OCI-LY7 (cell line): Measurements from ENCODE around the gene LILRB1. TPM values are rescaled to one million over a fixed set of nuclear protein-coding genes. Genes with fewer than 3 reads are reported as not detected.

Experiments used
- BruUV-seq: library from RNA; stranded (reverse); fragments of 400-500 nt; replicated peaks from 2 replicates; lab custom pipeline; 2021; lab: Mats Ljungman, UMichigan
- CTCF ChIA-PET: fragments of 300-600 bp; sonication (Branson Sonifier 250); formaldehyde crosslinking; loops from one replicate; lab custom pipeline; 2022; ENCODE audit warnings: antibody characterized with exemption; ENCODE audit not compliant: unreplicated experiment; lab: Charles Lee
- POLR2A ChIA-PET: fragments of 300-600 bp; sonication (Branson Sonifier 250); formaldehyde crosslinking; loops from one replicate; lab custom pipeline; 2022; ENCODE audit warnings: antibody characterized with exemption; lab: Charles Lee
- DNase-seq: peaks from one replicate; pipeline ENCODE4 v3.0.0-alpha.2; 2015; ENCODE audit warnings: low spot score
- H2AFZ ChIP-seq: fragments of 200-600 bp; sonication (generic), shearing (Covaris generic); 2 replicates; pipeline ENCODE4 v1.6.1; 2014; ENCODE audit warnings: mild to moderate bottlenecking, antibody characterized with exemption, low read length, moderate library complexity
- H3K27ac ChIP-seq: fragments of 200-600 bp; sonication (generic); 2 replicates; pipeline ENCODE4 v1.5.1; 2014; ENCODE audit warnings: mixed run types, low read depth, mild to moderate bottlenecking, moderate library complexity, low read length, inconsistent platforms; ENCODE audit not compliant: poor library complexity, severe bottlenecking
- H3K36me3 ChIP-seq: fragments of 200-600 bp; sonication (generic); 2 replicates; pipeline ENCODE4 v1.6.1; 2014; ENCODE audit warnings: mild to moderate bottlenecking, antibody characterized with exemption, low read length, moderate library complexity, mixed read lengths; ENCODE audit not compliant: insufficient read depth
- H3K4me1 ChIP-seq: fragments of 200-600 bp; sonication (generic); 2 replicates; pipeline ENCODE4 v1.5.1; 2014; ENCODE audit warnings: mild to moderate bottlenecking, low read length; ENCODE audit not compliant: insufficient read depth, poor library complexity, severe bottlenecking
- H3K4me2 ChIP-seq: fragments of 200-600 bp; sonication (generic); 2 replicates; pipeline ENCODE4 v1.6.1; 2014; ENCODE audit warnings: mild to moderate bottlenecking, low read length
- H3K4me3 ChIP-seq: fragments of 200-600 bp; sonication (generic); 2 replicates; pipeline ENCODE4 v1.5.1; 2014; ENCODE audit warnings: mild to moderate bottlenecking, low read depth, low read length; ENCODE audit not compliant: poor library complexity, severe bottlenecking
- H3K79me2 ChIP-seq: fragments of 200-600 bp; sonication (generic); 2 replicates; pipeline ENCODE4 v1.6.1; 2016; ENCODE audit warnings: low read depth, mild to moderate bottlenecking, low read length, moderate library complexity, mixed read lengths; ENCODE audit not compliant: insufficient read depth
- H3K9me2 ChIP-seq: fragments of 200-600 bp; sonication (generic); 2 replicates; pipeline ENCODE4 v1.6.1; 2016; ENCODE audit warnings: mild to moderate bottlenecking, low read length, mixed read lengths; ENCODE audit not compliant: insufficient read depth
- H3K9me3 ChIP-seq: fragments of 200-600 bp; sonication (generic); 2 replicates; pipeline ENCODE4 v1.6.1; 2014; ENCODE audit warnings: mild to moderate bottlenecking, mixed run types, low read length, mixed read lengths
- H4K20me1 ChIP-seq: fragments of 200-600 bp; sonication (generic); 2 replicates; pipeline ENCODE4 v1.6.1; 2014; ENCODE audit warnings: mild to moderate bottlenecking, antibody characterized with exemption, low read length, moderate library complexity, mixed read lengths; ENCODE audit not compliant: insufficient read depth
- CTCF ChIP-seq: fragments of 200-600 bp; sonication (generic); conservative IDR thresholded peaks from 2 replicates; pipeline ENCODE4 v1.5.1; 2014; ENCODE audit warnings: mild to moderate bottlenecking, antibody characterized with exemption, low read length, moderate library complexity, mixed read lengths
- EZH2phosphoT487 ChIP-seq: fragments of 200-600 bp; sonication (generic); IDR thresholded peaks from 2 replicates; pipeline ENCODE4 v1.6.1; 2018; ENCODE audit warnings: low read depth, borderline replicate concordance, mild to moderate bottlenecking, mixed run types, antibody characterized with exemption, low read length, moderate library complexity, mixed read lengths
- intact Hi-C: fragments of 100-400 bp; cut with micrococcal nuclease; formaldehyde crosslinking; loops from one replicate; pipeline ENCODE4 v1.10.0; 2022; ENCODE audit not compliant: unreplicated experiment
- total RNA-seq, 2 experiments: library from RNA; depleted of rRNA in 1 of 2; stranded (reverse); fragments of >200 nt in 1 of 2; shearing (Covaris generic) in 1 of 2; gene quantifications; 2 replicates each; pipeline ENCODE4 v1.2.3, GENCODE V29; 2014 to 2022

The LILRB1 gene
- total RNA-seq, 2 experiments from 2014 or later = 4.5 TPM; not detected in 1

GRCh38 chr19:54662730-54663129 lies 32.4 kb downstream of the LILRB1 start, which contains the start of gene LILRB4:
LILRB4 (plus strand) TSS chr19:54662985; CDS start chr19:54663034, 49 bp downstream.
- Histone ChIP-seq H3K79me2 (no peaks in the 10 kb centered on the region), H3K36me3 (no peaks in the 10 kb centered on the region), H3K9me2 (no peaks in the 10 kb centered on the region), H3K27ac (no peak within 1 kb of the TSS), H3K4me3 (no peak within 1 kb of the TSS), H3K9me3 (no peaks in the 10 kb centered on the region), H4K20me1 (no peaks in the 10 kb centered on the region), H3K4me2 (peak within 1 kb of the TSS; percentile 41), H2AFZ (0 out of 2 replicates have a peak within 1 kb of the TSS, but pooled peaks have one; percentile 28), H3K4me1 (peaks cover 30% of the 10 kb centered on the region)
- ChIA-PET CTCF (no interaction called here), POLR2A (interaction anchor here (0.6 to 1.0 kb wide), 6 partner anchors 17 to 1016 kb away, joined by 3 to 7 read pairs (median 4); no protein-coding TSS in a partner anchor)
- no TSS peak for BruUV-seq
- DNase-seq = peak; percentile 18
- no peak for TF ChIP-seq EZH2phosphoT487
- no peak for TF ChIP-seq CTCF
- intact Hi-C loops = no loop called here

GRCh38 chr19:54665530-54665929 lies 35.2 kb downstream of the LILRB1 start:
- no peak for TF ChIP-seq CTCF
- no peak for TF ChIP-seq EZH2phosphoT487
- Histone ChIP-seq H3K9me3 (no peaks in the 10 kb centered on the region), H3K27ac (no peak overlapping the region), H3K36me3 (no peaks in the 10 kb centered on the region), H3K79me2 (no peaks in the 10 kb centered on the region), H3K4me1 (peaks cover 28% of the 10 kb centered on the region), H3K4me3 (no peak overlapping the region), H3K9me2 (no peaks in the 10 kb centered on the region), H4K20me1 (no peaks in the 10 kb centered on the region), H2AFZ (no peak overlapping the region), H3K4me2 (no peak overlapping the region)
- intact Hi-C loops = no loop called here
- no TSS peak for BruUV-seq
- DNase-seq = no peak
- ChIA-PET CTCF (no interaction called here), POLR2A (no interaction called here)

GRCh38 chr19:54667217-54667616 lies 36.9 kb downstream of the LILRB1 start:
- no peak overlapping the region for H2AFZ ChIP-seq
- no peak for TF ChIP-seq CTCF
- no peak for TF ChIP-seq EZH2phosphoT487
- no peaks in the 10 kb centered on the region for H3K9me3 ChIP-seq
- no peak overlapping the region for H3K4me3 ChIP-seq
- intact Hi-C loops = no loop called here
- peaks cover 11% of the 10 kb centered on the region for H3K4me1 ChIP-seq
- no peak overlapping the region for H3K4me2 ChIP-seq
- ChIA-PET CTCF (no interaction called here), POLR2A (interaction anchor here (0.6 kb wide), 1 partner anchor 224 kb away, joined by 7 read pairs; no protein-coding TSS in a partner anchor)
- H3K36me3 ChIP-seq = no peaks in the 10 kb centered on the region
- H3K9me2 ChIP-seq = no peaks in the 10 kb centered on the region
- no peaks in the 10 kb centered on the region for H3K79me2 ChIP-seq
- no TSS peak for BruUV-seq
- DNase-seq = no peak
- H4K20me1 ChIP-seq = no peaks in the 10 kb centered on the region
- H3K27ac ChIP-seq = no peak overlapping the region
